HEK293T (cell line): ENCODE data around the gene IL17RA.

Source experiments
- CTCF ChIA-PET: fragments of 350-600 bp; formaldehyde crosslinking; extraction: SDS; loops from one replicate; lab custom pipeline; 2021; ENCODE audit warnings: antibody characterized with exemption, inconsistent platforms; lab: Yijun Ruan, JAX
- POLR2A ChIA-PET: fragments of 350-600 bp; formaldehyde crosslinking; extraction: SDS; loops from one replicate; lab custom pipeline; 2020; ENCODE audit warnings: antibody characterized with exemption, inconsistent platforms; lab: Yijun Ruan, JAX
- DNase-seq: peaks from one replicate; pipeline ENCODE4 v3.0.0; 2012; ENCODE audit warnings: mixed read lengths; ENCODE audit errors: extremely low spot score
- ARNT ChIP-seq: fragments of 450-650 bp; IDR thresholded peaks from 2 replicates; pipeline ENCODE4 v1.6.1; 2017; ENCODE audit warnings: mild to moderate bottlenecking
- BHLHE40 ChIP-seq: fragments of 450-650 bp; IDR thresholded peaks from 2 replicates; pipeline ENCODE4 v1.6.1; 2016; ENCODE audit warnings: mild to moderate bottlenecking, moderate library complexity, borderline replicate concordance
- CTBP1 ChIP-seq: fragments of 450-650 bp; IDR thresholded peaks from 2 replicates; pipeline ENCODE4 v1.6.1; 2016; ENCODE audit warnings: borderline replicate concordance
- ELF4 ChIP-seq: fragments of 450-650 bp; IDR thresholded peaks from 2 replicates; pipeline ENCODE4 v1.6.1; 2017; ENCODE audit warnings: antibody characterized with exemption
- FOXA1 ChIP-seq: fragments of 450-650 bp; IDR thresholded peaks from 2 replicates; pipeline ENCODE4 v1.6.1; 2016; ENCODE audit warnings: mild to moderate bottlenecking
- FOXK2 ChIP-seq: fragments of 450-650 bp; IDR thresholded peaks from 2 replicates; pipeline ENCODE4 v1.6.1; 2016; ENCODE audit warnings: mild to moderate bottlenecking
- FOXM1 ChIP-seq: fragments of 450-650 bp; IDR thresholded peaks from 2 replicates; pipeline ENCODE4 v1.6.1; 2017; ENCODE audit warnings: mild to moderate bottlenecking, borderline replicate concordance
- HDGF ChIP-seq: fragments of 450-650 bp; IDR thresholded peaks from 2 replicates; pipeline ENCODE4 v1.6.1; 2017; ENCODE audit warnings: antibody characterized with exemption, borderline replicate concordance
- L3MBTL2 ChIP-seq: fragments of 450-650 bp; conservative IDR thresholded peaks from 2 replicates; pipeline ENCODE4 v1.6.1; 2016; ENCODE audit warnings: mild to moderate bottlenecking
- LEF1 ChIP-seq: fragments of 450-650 bp; IDR thresholded peaks from 2 replicates; pipeline ENCODE4 v1.6.1; 2017; ENCODE audit warnings: mild to moderate bottlenecking, borderline replicate concordance
- NFRKB ChIP-seq: fragments of 450-650 bp; IDR thresholded peaks from 2 replicates; pipeline ENCODE4 v1.6.1; 2016; ENCODE audit warnings: mild to moderate bottlenecking, moderate library complexity
- PKNOX1 ChIP-seq: fragments of 450-650 bp; IDR thresholded peaks from 2 replicates; pipeline ENCODE4 v1.6.1; 2016
- SP1 ChIP-seq: fragments of 450-650 bp; IDR thresholded peaks from 2 replicates; pipeline ENCODE4 v1.6.1; 2017
- SUZ12 ChIP-seq: fragments of 450-650 bp; IDR thresholded peaks from 2 replicates; pipeline ENCODE4 v1.6.1; 2016; ENCODE audit warnings: mild to moderate bottlenecking
- TARDBP ChIP-seq: fragments of 450-650 bp; IDR thresholded peaks from 2 replicates; pipeline ENCODE4 v1.6.1; 2016
- ZNF384 ChIP-seq: fragments of 450-650 bp; IDR thresholded peaks from 2 replicates; pipeline ENCODE4 v1.6.1; 2016

IL17RA gene

GRCh38 chr22:17056058-17056457 is 28.7 kb upstream of the IL17RA start:
- ChIA-PET CTCF (no interaction called here), POLR2A (no interaction called here)
- DNase-seq = no peak
- TF ChIP-seq FOXM1 = no peak
- TF ChIP-seq ARNT = no peak
- TF ChIP-seq ELF4 = no peak
- TF ChIP-seq SP1 = no peak
- TF ChIP-seq SUZ12 = no peak
- no peak for TF ChIP-seq ZNF384
- no peak for TF ChIP-seq CTBP1
- no peak for TF ChIP-seq BHLHE40
- no peak for TF ChIP-seq FOXK2
- TF ChIP-seq LEF1 = no peak
- TF ChIP-seq L3MBTL2 = no peak
- no peak for TF ChIP-seq PKNOX1

DNA sequence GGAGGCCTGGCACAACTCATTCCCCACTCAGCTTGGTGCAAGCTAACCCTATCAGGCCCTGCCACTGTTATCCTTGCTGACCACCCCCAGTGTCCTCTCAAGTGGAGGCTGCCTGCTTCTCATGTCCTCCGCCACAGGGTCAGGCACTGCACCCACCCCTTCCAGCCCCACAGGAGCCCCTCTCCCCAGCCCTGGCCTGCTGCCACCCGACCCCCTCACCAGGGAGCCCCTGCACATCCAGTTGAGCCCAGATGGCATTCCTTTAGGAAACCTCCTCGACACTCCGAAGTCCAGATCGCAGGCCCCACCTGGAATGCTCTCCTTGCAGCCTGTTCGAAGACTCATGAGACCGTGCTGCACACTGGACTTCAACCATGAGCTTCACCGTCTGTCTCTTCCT is 28.0 kb upstream of the IL17RA start:
- ChIA-PET CTCF (interaction anchor here (2.1 to 2.3 kb wide), 2 partner anchors 12 to 140 kb away, joined by 7 to 20 read pairs; no protein-coding TSS in a partner anchor), POLR2A (no interaction called here)
- TF ChIP-seq FOXK2 = no peak
- DNase-seq = no peak

DNA sequence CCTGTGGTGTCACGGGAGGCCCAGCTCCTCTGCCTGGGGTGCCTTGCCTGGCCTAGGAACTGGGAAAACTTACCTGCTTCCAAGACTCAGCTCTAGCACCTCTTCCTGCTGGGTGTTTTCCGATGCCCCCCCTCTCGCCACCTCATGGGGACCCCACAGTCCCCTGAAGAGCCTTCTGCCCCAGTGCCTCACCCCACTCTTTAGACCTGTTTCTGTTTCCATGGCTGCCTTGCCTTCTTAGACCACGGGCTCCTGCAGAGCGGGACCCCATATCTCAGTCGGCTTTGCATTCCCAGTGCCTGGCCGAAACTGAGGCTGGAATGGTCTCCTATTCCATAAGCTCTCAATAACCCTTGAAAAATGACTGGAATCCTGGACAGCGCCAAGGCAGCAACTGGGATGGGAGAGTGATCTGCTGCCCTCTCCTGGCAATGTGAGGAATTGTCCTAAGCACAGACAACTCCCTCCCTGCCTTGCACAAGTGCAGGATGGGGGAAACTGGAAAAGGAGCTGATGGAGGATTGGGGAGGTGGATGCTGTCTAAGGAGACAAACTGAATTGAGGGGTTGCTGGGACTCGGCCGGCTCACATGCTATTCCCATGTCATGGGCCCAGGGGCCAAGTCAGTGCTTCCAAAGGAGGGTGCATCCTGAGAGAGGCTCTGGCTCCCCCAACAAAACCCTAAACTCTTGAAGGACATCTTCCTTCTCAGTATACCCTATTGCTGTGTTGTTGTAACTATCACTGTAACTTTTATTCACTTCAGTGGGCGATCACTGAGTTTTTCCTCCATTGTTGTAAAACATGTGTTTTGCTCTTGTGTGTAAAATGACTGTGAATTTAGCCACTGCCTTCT is 26.6 kb upstream of the IL17RA start:
- POLR2A ChIA-PET = no interaction called here
- CTCF ChIA-PET = interaction anchor here (0.6 to 2.3 kb wide), 17 partner anchors 9 to 380 kb away, joined by 3 to 20 read pairs (median 4); no protein-coding TSS in a partner anchor
- peak; percentile 87 for DNase-seq
- TF ChIP-seq BHLHE40 (no peak), SP1 (no peak), ZNF384 (no peak), L3MBTL2 (no peak), TARDBP (no peak), NFRKB (no peak), PKNOX1 (no peak), FOXK2 (no peak)

GRCh38 chr22:17060126-17060525 is 24.7 kb upstream of the IL17RA start:
- ChIA-PET POLR2A (no interaction called here), CTCF (interaction anchor here (0.6 kb wide), 1 partner anchor 18 kb away, joined by 6 read pairs; no protein-coding TSS in a partner anchor)
- DNase-seq = no peak
- TF ChIP-seq LEF1 (no peak), ZNF384 (no peak), TARDBP (no peak), L3MBTL2 (no peak), BHLHE40 (no peak), HDGF (no peak), FOXA1 (no peak), PKNOX1 (no peak), NFRKB (no peak), SP1 (no peak), SUZ12 (no peak), ARNT (no peak), CTBP1 (no peak)

DNA sequence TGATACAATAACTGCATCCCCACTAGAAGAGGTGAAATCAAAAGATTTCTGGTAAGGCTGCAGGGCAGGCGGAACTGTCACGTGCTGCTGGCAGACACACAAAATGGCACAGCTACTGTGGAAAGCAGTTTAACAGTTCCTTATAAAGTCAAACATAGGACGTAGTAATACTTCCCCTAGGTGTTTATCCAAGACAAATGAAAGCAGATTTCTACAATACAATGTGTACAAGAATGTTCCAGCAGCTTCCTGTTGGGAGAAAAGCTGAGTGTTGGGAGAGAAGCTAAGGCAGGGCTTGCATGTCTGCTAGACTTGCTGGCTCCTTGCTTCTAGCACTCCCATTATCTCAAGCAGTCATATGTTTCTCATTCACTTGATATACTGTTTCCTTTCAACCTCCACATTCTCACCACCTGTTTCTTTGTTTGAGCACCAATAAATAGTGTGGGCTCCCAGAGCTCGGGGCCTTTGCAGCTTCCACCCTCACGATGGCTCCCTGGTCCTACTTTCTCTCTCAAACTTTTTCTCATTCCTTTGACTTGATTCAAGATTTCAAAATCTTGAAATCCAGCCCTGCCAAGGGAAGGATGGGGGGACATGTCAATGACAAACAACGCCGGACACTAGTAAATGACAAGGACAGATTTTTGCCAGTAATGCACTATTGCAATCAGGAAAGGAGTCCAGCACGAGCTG is 21.2 kb upstream of the IL17RA start:
- no peak for TF ChIP-seq SP1
- TF ChIP-seq FOXK2 = no peak
- TF ChIP-seq ARNT = no peak
- no peak for TF ChIP-seq ELF4
- TF ChIP-seq TARDBP = no peak
- TF ChIP-seq LEF1 = no peak
- no peak for TF ChIP-seq ZNF384
- no peak for TF ChIP-seq FOXA1
- TF ChIP-seq BHLHE40 = no peak
- TF ChIP-seq FOXM1 = no peak
- no peak for TF ChIP-seq NFRKB
- TF ChIP-seq SUZ12 = no peak
- no peak for TF ChIP-seq CTBP1
- TF ChIP-seq PKNOX1 = no peak
- TF ChIP-seq HDGF = no peak
- TF ChIP-seq L3MBTL2 = no peak
- CTCF ChIA-PET = no interaction called here
- POLR2A ChIA-PET = no interaction called here
- no peak for DNase-seq
